ENCODE data around the gene BCL6.

GRCh38 chr3:187696021-187696420, 49.2 kb downstream of the BCL6 start:
- TF ChIP-seq CTCF (IDR thresholded peaks at IDR 0.05; ENCODE audit: control extremely low read depth in 1 of 3, insufficient read depth in 1 of 3, low read depth in 1 of 3, low read length in 3 of 3): no peak
- no peak for TF ChIP-seq USF2 (IDR thresholded peaks at IDR 0.05; ENCODE audit: low read length)
- no peak for TF ChIP-seq PHF8 (conservative IDR thresholded peaks at IDR 0.05; ENCODE audit: low read depth, low read length)
- TF ChIP-seq KDM1A (IDR thresholded peaks at IDR 0.05; ENCODE audit: borderline replicate concordance, low read length): no peak
- no peak for TF ChIP-seq CHD1 (IDR thresholded peaks at IDR 0.05; ENCODE audit: low read depth, low read length)
- TF ChIP-seq TAF1 (IDR thresholded peaks at IDR 0.05; ENCODE audit: low read depth, low read length): no peak
- TF ChIP-seq EP300 (IDR thresholded peaks at IDR 0.05; ENCODE audit: borderline replicate concordance in 1 of 2, low read depth in 2 of 2, low read length in 2 of 2): no peak
